CD4-positive, alpha-beta T cell treated with Interleukin-4 for 1 hour (primary cell): ENCODE data around the gene IL17RD.

Source experiments
- DNase-seq, 2 donors: peaks; one replicate each; pipeline ENCODE4 v3.0.0-alpha.2; 2020 to 2022

The IL17RD gene

GRCh38 chr3:57128826-57129667 lies 36.1 kb downstream of the IL17RD start:
- DNase-seq: no peak

- no peak for DNase-seq
Observed at GRCh38 chr3:57127891-57128518, 37.1 kb downstream of the IL17RD start.

- no peak for DNase-seq
Observed at GRCh38 chr3:57126244-57126643, 38.9 kb downstream of the IL17RD start.

GRCh38 chr3:57120451-57121174 lies 44.5 kb downstream of the IL17RD start:
- DNase-seq: no peak

GRCh38 chr3:57120040-57120439 lies 45.1 kb downstream of the IL17RD start:
- DNase-seq: no peak

- DNase-seq: no peak
Observed at GRCh38 chr3:57118254-57118653, 46.9 kb downstream of the IL17RD start.

GRCh38 chr3:57116501-57116900 lies 48.7 kb downstream of the IL17RD start:
- DNase-seq: no peak

- DNase-seq: no peak
Observed at GRCh38 chr3:57112206-57112605, 52.9 kb downstream of the IL17RD start.

GRCh38 chr3:57110798-57111197 lies 54.4 kb downstream of the IL17RD start:
- no peak for DNase-seq

- no peak for DNase-seq
Observed at GRCh38 chr3:57110214-57110613, 54.9 kb downstream of the IL17RD start.

- no peak for DNase-seq
Observed at GRCh38 chr3:57109437-57110199, 55.5 kb downstream of the IL17RD start.

GRCh38 chr3:57108684-57109083 lies 56.5 kb downstream of the IL17RD start:
- no peak for DNase-seq

- DNase-seq: no peak
Observed at GRCh38 chr3:57105585-57105984, 59.6 kb downstream of the IL17RD start.

- DNase-seq: peak; percentile 49 to 62
Observed at GRCh38 chr3:57100046-57100695, 65.0 kb downstream of the IL17RD start.

- DNase-seq: no peak
Observed at GRCh38 chr3:57098418-57099310, 66.5 kb downstream of the IL17RD start.

GRCh38 chr3:57097536-57097935 lies 67.6 kb downstream of the IL17RD start:
- no peak for DNase-seq

- no peak for DNase-seq
Observed at GRCh38 chr3:57095363-57095762, 69.8 kb downstream of the IL17RD start.

GRCh38 chr3:57094575-57094974 lies 70.6 kb downstream of the IL17RD start:
- no peak for DNase-seq

- no peak for DNase-seq
Observed at GRCh38 chr3:57093971-57094535, 71.1 kb downstream of the IL17RD start.

GRCh38 chr3:57093489-57093888 lies 71.7 kb downstream of the IL17RD start:
- DNase-seq: no peak
